Smooth muscle cell (in vitro differentiated cells): Measurements from ENCODE around the gene DCST2. TPM values are rescaled to one million over a fixed set of nuclear protein-coding genes. Genes with fewer than 3 reads are reported as not detected.

ENCODE experiments used
- DNase-seq: peaks from one replicate; lab custom pipeline; 2025; ENCODE audit not compliant: unreplicated experiment; lab: John Stamatoyannopoulos, UW
- H2AFZ ChIP-seq: fragments of 200-600 bp; sonication (generic); 2 replicates; pipeline ENCODE4 v1.6.0; 2016; ENCODE audit warnings: antibody characterized with exemption, low read depth, mild to moderate bottlenecking
- H3F3A ChIP-seq: fragments of 200-600 bp; sonication (generic); 2 replicates; pipeline ENCODE4 v1.6.0; 2017; ENCODE audit warnings: antibody characterized with exemption, low read depth
- H3K27ac ChIP-seq: fragments of 200-600 bp; sonication (generic); 2 replicates; pipeline ENCODE4 v1.5.1; 2016; ENCODE audit warnings: low read depth, mild to moderate bottlenecking
- H3K27me3 ChIP-seq: fragments of 200-600 bp; sonication (generic); 2 replicates; pipeline ENCODE4 v1.6.1; 2016; ENCODE audit warnings: low read depth, mild to moderate bottlenecking
- H3K36me3 ChIP-seq: fragments of 200-600 bp; sonication (generic); 2 replicates; pipeline ENCODE4 v1.5.1; 2016; ENCODE audit warnings: low read depth
- H3K4me1 ChIP-seq: fragments of 200-600 bp; sonication (generic); 2 replicates; pipeline ENCODE4 v1.5.1; 2016; ENCODE audit warnings: low read depth
- H3K4me2 ChIP-seq: fragments of 200-600 bp; sonication (generic); 2 replicates; pipeline ENCODE4 v1.6.0; 2016; ENCODE audit warnings: mild to moderate bottlenecking
- H3K4me3 ChIP-seq: fragments of 200-600 bp; sonication (generic); 2 replicates; pipeline ENCODE4 v1.5.1; 2016; ENCODE audit warnings: mild to moderate bottlenecking
- H3K79me2 ChIP-seq: fragments of 200-600 bp; sonication (generic); 2 replicates; pipeline ENCODE4 v1.6.0; 2016; ENCODE audit warnings: low read depth, mild to moderate bottlenecking
- H3K9ac ChIP-seq: fragments of 200-600 bp; sonication (generic); 2 replicates; pipeline ENCODE4 v1.6.0; 2016; ENCODE audit warnings: low read depth
- H3K9me3 ChIP-seq: fragments of 200-600 bp; sonication (generic); replicated peaks from 2 replicates; pipeline ENCODE4 v1.5.1; 2016; ENCODE audit warnings: low read depth
- H4K20me1 ChIP-seq: fragments of 200-600 bp; sonication (generic); 2 replicates; pipeline ENCODE4 v1.6.0; 2016; ENCODE audit warnings: low read depth
- WGBS: methylation state at CpG from one replicate; pipeline ENCODE4 v1.1.7; 2016; ENCODE audit warnings: low lambda C conversion rate; 5-methylcytosine and 5-hydroxymethylcytosine counted together
- polyA plus RNA-seq: library from polyadenylated mRNA; unstranded; fragments of >200 nt; fragmentation: Nextera tagmentation; extraction: Ambion mirVana; gene quantifications from 2 replicates; pipeline ENCODE4 v1.2.1, GENCODE V29; 2016
- total RNA-seq: library from RNA; depleted of rRNA; stranded (reverse); fragments of >200 nt; gene quantifications from 2 replicates; pipeline ENCODE4 v1.2.3, GENCODE V29; 2014
- TF ChIP-seq, protein P1 (sequence below): fragments of 200-600 bp; sonication (generic); IDR thresholded peaks from 2 replicates; pipeline ENCODE4 v1.5.1; 2017; ENCODE audit warnings: borderline replicate concordance, mild to moderate bottlenecking, antibody characterized with exemption; ENCODE audit not compliant: insufficient read depth, poor library complexity, severe bottlenecking

DCST2 gene
- total and polyA plus RNA-seq, 2 experiments from 2014 or later: 1.3 TPM; not detected in 1

DNA sequence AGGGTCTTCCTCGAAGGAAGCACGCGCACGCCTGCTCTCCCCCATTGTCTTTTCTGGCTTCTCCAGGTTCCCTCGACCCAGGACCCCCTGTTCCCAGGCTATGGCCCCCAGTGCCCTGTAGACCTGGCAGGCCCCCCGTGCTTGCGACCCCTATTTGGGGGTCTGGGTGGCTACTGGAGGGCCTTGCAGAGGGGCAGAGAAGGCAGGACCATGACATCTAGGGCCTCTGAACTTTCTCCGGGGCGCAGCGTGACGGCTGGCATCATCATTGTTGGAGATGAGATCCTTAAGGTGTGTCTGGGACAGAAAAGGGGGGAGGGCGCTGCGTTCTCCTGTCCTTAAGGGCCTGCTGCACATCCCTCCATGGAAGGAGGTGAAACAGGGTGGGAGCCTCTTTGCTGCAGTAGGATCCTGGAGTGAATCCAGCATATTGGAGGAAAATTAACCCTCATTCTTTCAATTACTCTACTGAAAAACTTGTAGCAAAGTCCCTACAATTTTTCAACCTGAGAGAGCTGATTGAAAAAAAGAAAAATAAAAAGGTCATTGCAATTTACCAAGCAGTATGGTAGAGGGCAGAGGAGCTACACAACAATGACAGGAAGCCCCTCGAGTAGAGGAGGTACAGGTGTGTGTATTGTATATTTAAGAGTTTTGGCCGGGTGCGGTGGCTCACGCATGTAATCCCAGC lies 49.7 kb downstream of the DCST2 start:
- Histone ChIP-seq H3K9ac (peak overlapping the region; percentile 82), H4K20me1 (no peaks in the 10 kb centered on the region), H3K36me3 (no peaks in the 10 kb centered on the region), H3K27me3 (no peaks in the 10 kb centered on the region), H3K4me2 (peak overlapping the region; percentile 100), H3F3A (no peaks in the 10 kb centered on the region), H3K27ac (peak overlapping the region; percentile 12), H3K4me1 (peaks cover 9% of the 10 kb centered on the region), H3K79me2 (peaks cover 33% of the 10 kb centered on the region), H3K9me3 (no peaks in the 10 kb centered on the region), H2AFZ (peak overlapping the region; percentile 78), H3K4me3 (peak overlapping the region; percentile 74)
- TF ChIP-seq, protein P1, sequence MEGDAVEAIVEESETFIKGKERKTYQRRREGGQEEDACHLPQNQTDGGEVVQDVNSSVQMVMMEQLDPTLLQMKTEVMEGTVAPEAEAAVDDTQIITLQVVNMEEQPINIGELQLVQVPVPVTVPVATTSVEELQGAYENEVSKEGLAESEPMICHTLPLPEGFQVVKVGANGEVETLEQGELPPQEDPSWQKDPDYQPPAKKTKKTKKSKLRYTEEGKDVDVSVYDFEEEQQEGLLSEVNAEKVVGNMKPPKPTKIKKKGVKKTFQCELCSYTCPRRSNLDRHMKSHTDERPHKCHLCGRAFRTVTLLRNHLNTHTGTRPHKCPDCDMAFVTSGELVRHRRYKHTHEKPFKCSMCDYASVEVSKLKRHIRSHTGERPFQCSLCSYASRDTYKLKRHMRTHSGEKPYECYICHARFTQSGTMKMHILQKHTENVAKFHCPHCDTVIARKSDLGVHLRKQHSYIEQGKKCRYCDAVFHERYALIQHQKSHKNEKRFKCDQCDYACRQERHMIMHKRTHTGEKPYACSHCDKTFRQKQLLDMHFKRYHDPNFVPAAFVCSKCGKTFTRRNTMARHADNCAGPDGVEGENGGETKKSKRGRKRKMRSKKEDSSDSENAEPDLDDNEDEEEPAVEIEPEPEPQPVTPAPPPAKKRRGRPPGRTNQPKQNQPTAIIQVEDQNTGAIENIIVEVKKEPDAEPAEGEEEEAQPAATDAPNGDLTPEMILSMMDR: no peak
- no peak for DNase-seq
- 27% methylated on average over 17 of the region's 17 CpGs for WGBS

DNA sequence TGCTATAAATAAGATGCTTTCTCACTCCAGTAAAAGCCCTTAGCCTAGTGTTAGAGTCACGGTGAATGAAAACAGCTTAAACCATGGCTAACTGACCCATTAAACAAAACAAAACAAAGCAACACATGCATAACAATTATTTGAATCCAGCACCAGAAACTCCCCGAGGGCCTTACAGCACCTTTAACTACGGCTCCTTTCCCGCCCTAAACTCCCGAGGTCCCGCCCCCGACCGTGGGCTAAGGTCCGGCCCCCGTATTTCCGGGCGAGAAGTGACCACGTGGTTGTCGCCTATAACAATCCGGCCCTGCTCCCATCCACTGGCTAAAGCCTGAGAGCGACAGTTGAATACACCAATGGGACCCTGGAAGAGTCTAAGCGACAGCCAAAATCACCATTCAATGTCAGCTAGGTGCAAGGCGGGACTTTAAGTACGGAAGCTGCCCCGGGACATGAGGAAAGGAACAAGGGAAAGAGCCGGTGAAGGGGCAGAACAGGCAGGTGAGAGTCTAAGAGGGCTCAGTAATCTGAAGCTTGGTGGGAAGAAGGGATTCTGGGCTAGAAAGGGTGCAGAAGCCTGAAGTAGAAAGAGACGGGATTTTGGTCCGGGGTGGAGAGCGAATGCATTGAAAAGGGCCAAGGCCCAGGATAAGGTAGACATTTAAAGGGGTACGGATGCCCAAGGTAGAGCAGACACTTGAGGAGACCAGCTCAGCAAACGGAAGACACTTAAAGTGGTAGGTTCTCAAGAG lies 50.5 kb downstream of the DCST2 start, which contains the start of gene FLAD1:
FLAD1 (plus strand) TSS at position 448 of the 752 bp plus-strand sequence. CDS start 351 bp downstream, outside the sequence.
- DNase-seq: peak; percentile 74
- Histone ChIP-seq H3K4me1 (peaks cover 9% of the 10 kb centered on the region), H3K36me3 (no peaks in the 10 kb centered on the region), H3K9ac (peak within 1 kb of the TSS; percentile 82), H3K27me3 (no peaks in the 10 kb centered on the region), H3K4me2 (peak within 1 kb of the TSS; percentile 100), H3K79me2 (peaks cover 34% of the 10 kb centered on the region), H2AFZ (peak within 1 kb of the TSS; percentile 86), H3K4me3 (peak within 1 kb of the TSS; percentile 74), H3F3A (no peaks in the 10 kb centered on the region), H3K9me3 (no peaks in the 10 kb centered on the region), H4K20me1 (no peaks in the 10 kb centered on the region), H3K27ac (peak within 1 kb of the TSS; percentile 12)
- TF ChIP-seq, protein P1: no peak
- WGBS: under 1% methylated on average over 26 of the region's 26 CpGs

DNA sequence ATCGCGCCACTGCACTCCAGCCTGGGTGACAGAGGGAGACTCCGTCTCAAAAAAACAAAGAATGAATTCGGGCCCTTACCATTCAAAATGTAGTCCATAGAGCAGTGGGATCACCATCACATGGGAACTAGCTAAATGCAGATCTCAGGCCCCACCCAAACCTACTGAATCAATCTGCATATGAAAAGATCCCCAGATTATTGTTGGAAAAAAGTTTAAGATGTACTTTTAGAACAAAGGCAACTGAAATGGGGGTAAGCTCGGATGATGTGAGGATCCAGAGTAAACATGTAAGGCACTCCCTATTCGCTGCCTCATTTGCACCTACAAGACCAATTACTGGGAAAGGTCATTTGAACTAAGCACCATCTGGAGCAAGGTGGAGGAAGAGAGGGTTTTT lies 51.2 kb downstream of the DCST2 start:
- WGBS: 57% methylated on average over 6 of the region's 6 CpGs
- H2AFZ ChIP-seq: peak overlapping the region; percentile 86

More for the DNA sequence above, 51.2 kb downstream of the DCST2 start:
- Histone ChIP-seq H3K79me2 (peaks cover 41% of the 10 kb centered on the region), H3K4me1 (peaks cover 9% of the 10 kb centered on the region), H3K4me3 (peak overlapping the region; percentile 74), H3K36me3 (no peaks in the 10 kb centered on the region), H3K9ac (peak overlapping the region; percentile 21), H4K20me1 (no peaks in the 10 kb centered on the region), H3F3A (no peaks in the 10 kb centered on the region), H3K27me3 (no peaks in the 10 kb centered on the region), H3K9me3 (no peaks in the 10 kb centered on the region), H3K4me2 (peak overlapping the region; percentile 91), H3K27ac (no peak overlapping the region)
- TF ChIP-seq, protein P1: no peak
- no peak for DNase-seq
